Lower leg skin (tissue), 3 donors: ENCODE measurements around the gene PDZD2.

Experiments
- POLR2A ChIP-seq, 2 donors: fragments of 450-650 bp; IDR thresholded peaks; one replicate each; pipeline ENCODE4 v1.6.1; 2016 to 2017; ENCODE audit warnings: antibody characterized with exemption in 2 of 2, mild to moderate bottlenecking in 1 of 2, moderate library complexity in 1 of 2
- TF ChIP-seq, protein P1 (sequence below), 3 donors: fragments of 450-650 bp; IDR thresholded peaks; one replicate each; pipeline ENCODE4 v1.5.1; 2016; ENCODE audit warnings: antibody characterized with exemption in 3 of 3, mild to moderate bottlenecking in 3 of 3, moderate library complexity in 2 of 3

DNA sequence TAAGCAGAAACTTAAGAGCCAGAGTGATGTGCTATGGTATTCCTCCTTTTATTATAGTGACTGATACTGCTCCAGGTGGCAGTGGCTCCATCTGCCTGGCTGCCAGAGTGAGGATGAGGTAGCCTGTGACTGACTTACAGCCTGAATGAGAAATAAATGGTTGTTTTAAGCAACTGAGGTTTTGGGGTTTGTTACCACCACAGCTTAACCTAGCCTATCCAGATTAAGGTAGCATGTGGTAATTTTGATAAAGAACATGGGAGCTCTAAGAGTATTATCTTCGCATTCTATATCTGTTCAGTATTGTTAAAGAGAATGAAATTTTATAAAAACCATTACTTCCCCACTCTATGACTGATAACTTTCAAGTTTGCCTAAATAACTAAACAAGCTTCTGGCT lies 496.2 kb downstream of the PDZD2 start:
- TF ChIP-seq, protein P1, sequence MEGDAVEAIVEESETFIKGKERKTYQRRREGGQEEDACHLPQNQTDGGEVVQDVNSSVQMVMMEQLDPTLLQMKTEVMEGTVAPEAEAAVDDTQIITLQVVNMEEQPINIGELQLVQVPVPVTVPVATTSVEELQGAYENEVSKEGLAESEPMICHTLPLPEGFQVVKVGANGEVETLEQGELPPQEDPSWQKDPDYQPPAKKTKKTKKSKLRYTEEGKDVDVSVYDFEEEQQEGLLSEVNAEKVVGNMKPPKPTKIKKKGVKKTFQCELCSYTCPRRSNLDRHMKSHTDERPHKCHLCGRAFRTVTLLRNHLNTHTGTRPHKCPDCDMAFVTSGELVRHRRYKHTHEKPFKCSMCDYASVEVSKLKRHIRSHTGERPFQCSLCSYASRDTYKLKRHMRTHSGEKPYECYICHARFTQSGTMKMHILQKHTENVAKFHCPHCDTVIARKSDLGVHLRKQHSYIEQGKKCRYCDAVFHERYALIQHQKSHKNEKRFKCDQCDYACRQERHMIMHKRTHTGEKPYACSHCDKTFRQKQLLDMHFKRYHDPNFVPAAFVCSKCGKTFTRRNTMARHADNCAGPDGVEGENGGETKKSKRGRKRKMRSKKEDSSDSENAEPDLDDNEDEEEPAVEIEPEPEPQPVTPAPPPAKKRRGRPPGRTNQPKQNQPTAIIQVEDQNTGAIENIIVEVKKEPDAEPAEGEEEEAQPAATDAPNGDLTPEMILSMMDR (IDR thresholded peaks at IDR 0.05): no peak
- no peak for TF ChIP-seq POLR2A (IDR thresholded peaks at IDR 0.05)
